Stimulated activated CD4-positive, alpha-beta T cell treated with anti-CD3 and anti-CD28 coated beads, Interleukin-2, amount 100 ng/mL, for 4 hours (primary cell): ENCODE results near the gene TMEM185A.
"Not testable (repeated sequence)": the region's sequence is repeated elsewhere in the genome, so short reads cannot be mapped to it uniquely, and the experiment has no call there.

ENCODE experiments used
- DNase-seq: peaks from one replicate; pipeline ENCODE4 v3.0.0-alpha.2; 2020; ENCODE audit warnings: low read depth

TMEM185A gene

GRCh38 chrX:149631234-149632165 is at the start of gene TMEM185A:
Gene TMEM185A, minus strand, starts transcription at chrX:149631792. Its CDS starts 212 bp downstream, at chrX:149631580.
- DNase-seq = peak; percentile 50

- DNase-seq = no peak
Measured at GRCh38 chrX:149681182-149681581, 49.6 kb upstream of the TMEM185A start.

DNA sequence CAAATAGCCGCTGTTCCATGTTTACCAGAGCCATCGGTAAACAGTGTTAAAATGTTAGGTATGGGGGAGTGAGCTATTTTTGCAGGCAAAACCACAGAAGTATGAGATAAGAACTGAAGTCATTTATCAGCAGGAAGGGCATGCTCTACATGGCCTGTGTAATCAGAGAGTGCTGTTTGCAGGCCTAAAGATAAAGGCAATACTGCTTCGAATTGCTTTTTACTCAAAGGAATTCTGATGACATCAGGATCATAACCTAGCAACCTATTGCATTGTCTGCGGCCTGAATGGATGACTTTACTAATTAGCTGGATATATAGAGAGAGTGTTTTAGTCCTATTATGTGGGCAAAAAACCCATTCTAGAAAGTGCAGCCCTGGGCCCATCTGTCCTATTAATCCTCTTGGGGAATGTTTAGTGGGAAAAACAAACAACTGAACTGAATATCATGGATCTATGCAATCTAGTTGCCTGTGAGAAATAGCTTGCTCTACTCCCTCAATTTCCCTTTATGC is 47.6 kb upstream of the TMEM185A start:
- not testable (repeated sequence) for DNase-seq

DNA sequence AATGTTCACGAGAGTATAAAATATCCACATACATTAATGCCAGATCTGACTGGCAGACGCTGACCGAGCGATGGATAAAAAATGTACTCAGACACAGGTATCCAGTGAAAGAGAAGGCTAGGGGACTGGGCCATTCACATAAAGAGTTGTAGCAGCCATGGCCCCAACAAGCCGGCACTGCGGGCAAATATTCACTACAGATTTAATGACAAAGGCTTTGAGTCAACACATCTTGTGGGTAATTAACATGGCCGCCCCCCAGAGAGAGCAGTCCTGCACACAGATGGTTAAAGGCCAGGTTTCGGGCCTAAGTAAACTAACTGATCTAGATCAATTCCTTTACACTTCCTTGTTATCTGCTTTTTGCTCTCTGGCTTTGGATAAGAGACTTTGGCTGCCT is 44.0 kb upstream of the TMEM185A start:
- DNase-seq = not testable (repeated sequence)

- not testable (repeated sequence) for DNase-seq
Measured at GRCh38 chrX:149675088-149675487, 43.5 kb upstream of the TMEM185A start.

GRCh38 chrX:149660613-149661012 is 29.0 kb upstream of the TMEM185A start:
- not testable (repeated sequence) for DNase-seq

GRCh38 chrX:149656260-149656884 is 24.8 kb upstream of the TMEM185A start:
- DNase-seq = not testable (repeated sequence)

GRCh38 chrX:149652232-149652981 is 20.8 kb upstream of the TMEM185A start:
- DNase-seq = no peak

DNA sequence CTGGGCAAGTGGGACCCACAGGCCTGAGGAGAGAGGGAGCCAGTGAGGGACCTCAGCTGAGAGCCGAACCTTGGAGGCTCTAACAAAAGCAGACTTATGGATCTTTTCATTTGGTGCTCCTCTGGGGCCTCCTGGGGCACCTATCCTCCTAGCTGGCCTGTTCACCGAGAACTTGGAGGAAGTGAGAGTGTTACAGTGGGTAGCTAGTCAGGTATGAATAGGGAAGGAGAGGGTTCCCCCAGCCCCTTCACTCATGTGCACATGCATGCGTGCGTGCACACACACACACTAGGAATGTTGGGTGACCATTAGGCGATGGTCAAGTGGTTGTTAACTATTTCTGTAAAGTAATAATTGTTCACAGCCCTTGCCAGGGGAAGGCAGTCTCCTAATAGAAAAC is 18.6 kb upstream of the TMEM185A start:
- DNase-seq = no peak

DNA sequence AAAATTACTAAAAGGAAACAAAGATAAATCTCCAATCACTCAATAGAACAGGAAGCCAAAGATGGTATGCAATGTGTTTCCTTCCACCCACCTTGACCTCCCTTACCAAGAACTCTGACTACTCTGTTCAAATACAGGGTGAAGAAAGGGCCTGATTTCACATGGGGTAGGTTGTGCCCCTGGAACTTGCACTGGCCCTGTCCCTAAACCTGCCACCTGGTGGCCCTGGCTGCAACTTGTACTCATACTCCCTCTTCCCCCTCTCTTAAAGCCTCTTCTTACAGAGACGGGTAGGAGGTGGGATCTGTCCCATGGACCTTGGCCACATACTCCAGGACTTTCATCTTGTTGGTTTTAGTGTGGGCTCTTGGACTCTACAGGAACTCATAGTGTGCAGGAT is 17.3 kb upstream of the TMEM185A start:
- DNase-seq = no peak

DNA sequence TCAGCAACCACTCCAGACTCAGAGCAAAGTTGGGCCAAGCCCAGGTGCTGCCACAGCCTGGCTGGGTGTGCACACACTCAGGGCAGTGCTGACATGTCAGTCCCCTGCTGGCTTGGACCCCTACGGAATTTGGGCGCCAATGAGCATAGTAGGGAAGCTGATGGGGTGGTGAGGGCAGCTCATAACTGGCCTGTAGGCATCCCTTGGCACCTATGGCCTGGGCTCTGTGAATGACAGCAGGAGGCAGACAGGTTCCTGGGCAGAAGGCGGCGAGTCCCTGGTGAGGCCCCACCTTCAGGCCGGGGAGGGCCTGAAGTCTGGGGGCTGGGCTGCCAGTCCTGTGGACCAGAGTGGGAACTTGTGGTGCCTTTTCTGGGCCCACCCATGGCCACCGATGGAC is 15.9 kb upstream of the TMEM185A start:
- DNase-seq = no peak

- no peak for DNase-seq
Measured at GRCh38 chrX:149643496-149643895, 11.9 kb upstream of the TMEM185A start.

DNA sequence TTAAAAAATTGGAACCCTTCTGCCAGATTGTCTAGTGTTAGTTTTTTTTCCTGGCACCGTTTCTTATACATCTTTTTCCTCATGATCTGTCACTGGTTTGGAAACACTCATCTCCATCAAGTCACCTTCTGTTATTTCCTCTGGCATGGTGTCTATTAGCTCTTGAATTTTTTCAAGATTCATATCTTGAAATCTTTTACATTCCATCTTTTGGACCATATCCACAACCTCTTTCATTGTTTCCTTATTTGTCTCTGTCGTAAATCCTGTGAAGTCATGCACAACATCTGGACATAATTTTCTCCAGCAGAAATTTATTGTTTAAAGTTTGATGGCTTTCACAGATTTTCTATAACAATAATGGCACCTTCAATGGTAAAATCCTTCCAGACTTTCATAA is 10.2 kb upstream of the TMEM185A start:
- DNase-seq = no peak

- DNase-seq = no peak
Measured at GRCh38 chrX:149641432-149641831, 9.8 kb upstream of the TMEM185A start.

DNA sequence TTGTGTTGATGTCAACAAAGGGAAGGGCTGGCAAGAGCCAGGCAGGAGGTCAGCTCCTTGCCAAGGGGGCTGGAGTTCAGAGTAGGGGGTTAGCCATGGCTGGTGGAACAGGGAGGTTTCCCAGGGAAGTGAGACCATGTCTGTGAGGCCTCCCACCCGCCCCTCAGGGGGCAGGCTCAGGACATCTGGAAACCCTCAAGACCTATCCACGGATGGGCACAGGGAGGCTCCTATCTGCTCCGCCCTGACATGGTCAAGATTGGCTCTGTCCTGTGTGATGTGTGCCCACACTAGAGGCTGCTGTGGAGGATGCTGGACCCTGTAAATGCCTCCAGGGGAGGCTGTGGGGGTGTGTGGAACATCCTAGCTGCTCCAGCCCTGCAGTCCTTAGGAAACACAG is 8.0 kb upstream of the TMEM185A start:
- DNase-seq = no peak

GRCh38 chrX:149638860-149639259 is 7.3 kb upstream of the TMEM185A start:
- no peak for DNase-seq

DNA sequence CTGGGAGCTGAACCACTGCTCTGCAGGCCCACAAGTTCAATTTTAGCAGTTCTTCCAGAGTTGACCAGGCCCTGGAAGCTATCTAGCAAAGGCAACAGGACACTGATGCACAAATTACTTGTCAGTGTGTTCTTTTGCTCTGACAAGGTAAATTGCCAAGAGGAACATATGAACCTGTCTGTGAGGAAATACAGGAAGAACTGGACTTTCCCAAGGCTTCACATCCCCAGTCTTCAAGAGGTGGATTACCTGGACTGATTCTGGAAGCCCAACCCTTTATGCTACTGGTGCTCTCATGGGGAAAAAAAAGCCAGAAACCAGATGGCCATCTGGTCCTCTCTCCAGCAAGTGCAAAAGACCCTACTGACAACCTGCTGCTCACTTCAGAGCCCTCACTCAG is 1.9 kb upstream of the TMEM185A start:
- no peak for DNase-seq

- DNase-seq = no peak
Measured at GRCh38 chrX:149630681-149631233, 835 bp downstream of the TMEM185A start.

DNA sequence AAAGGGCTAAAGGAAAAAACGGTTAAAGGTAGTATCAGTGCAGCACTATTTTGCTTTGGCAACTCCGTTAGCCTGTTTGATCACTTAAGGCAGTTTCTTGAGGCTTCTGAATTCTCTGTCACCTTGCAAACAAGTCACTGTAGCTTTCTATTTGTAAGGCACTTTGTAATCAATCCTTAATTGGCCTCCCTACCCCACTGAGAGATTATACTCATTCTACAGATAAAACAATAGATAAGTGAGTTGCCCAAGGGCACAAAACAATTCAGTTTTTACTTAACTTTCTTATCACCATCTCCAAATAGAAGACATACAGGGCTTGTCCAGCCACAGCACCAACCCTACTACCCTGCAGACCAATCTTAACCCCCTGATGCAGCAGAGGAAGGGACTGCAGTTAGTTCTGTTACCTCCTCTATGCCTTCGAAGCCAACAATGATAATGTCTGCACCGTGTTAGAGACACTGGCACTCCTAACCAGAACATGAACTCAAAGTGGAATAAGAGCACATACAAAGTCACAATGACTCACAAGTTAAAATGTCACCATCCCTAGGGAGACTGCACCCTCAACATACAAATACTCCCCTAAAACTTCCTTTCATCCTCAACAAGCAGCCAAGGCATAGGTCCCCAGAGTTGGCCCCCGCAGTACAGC is 1.7 kb downstream of the TMEM185A start:
- no peak for DNase-seq

DNA sequence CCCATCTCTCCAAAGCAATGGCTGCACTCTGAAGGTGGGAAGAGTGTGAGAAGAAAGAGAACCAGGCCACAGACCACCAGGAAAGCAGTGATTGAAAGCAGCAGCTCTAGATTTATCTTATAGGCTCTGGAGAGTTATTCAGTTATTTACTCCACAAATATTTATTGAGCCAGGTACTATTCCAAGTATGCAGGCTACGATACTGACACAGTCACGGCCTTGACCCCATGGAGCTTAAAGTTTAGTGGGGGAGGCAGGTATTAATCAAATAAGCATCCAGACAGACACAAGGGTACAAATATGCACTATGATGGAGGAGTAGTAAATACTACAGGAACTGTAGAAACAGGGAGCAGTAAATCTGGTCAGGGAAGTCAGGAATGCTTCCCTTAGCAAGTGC is 2.8 kb downstream of the TMEM185A start:
- DNase-seq = no peak

DNA sequence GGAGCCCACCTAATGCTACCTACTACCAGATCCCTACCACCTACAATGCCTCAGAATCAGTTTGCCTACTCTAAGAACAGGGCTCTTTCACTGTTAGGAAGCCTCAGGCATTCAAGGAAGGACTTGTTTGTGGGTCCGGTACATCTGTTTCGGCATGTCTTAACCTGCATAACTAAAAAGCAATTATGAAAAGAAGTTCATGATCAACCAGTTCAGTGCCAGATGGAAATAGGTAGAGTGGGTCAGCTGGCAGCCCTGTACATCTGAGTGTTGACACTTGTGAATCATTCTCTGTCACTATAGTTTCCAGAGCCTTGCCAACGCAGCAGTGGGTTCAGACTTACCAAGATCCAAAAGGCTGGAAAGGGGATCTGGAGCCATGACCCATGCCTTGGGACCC is 3.3 kb downstream of the TMEM185A start:
- DNase-seq = no peak

GRCh38 chrX:149626829-149627228 is 4.8 kb downstream of the TMEM185A start:
- not testable (repeated sequence) for DNase-seq
